Keratinocyte (primary cell): ENCODE data around the gene UBXN2A.

Experiments
- EZH2 ChIP-seq: IDR thresholded peaks from one replicate; pipeline ENCODE4 v1.6.1; 2012; ENCODE audit warnings: inconsistent platforms, mild to moderate bottlenecking, low read length, moderate library complexity
- TF ChIP-seq, protein P1 (sequence below), 3 experiments: IDR thresholded peaks in 1 of 3; conservative IDR thresholded peaks in 1 of 3; optimal IDR thresholded peaks in 1 of 3; 2 replicates in 2 of 3; 3 replicates in 1 of 3; pipeline versions ENCODE3 to v1.5.1; 2011; ENCODE audit warnings: low read length in 3 of 3, mild to moderate bottlenecking in 3 of 3, moderate library complexity in 2 of 3, control low read depth in 1 of 3, inconsistent platforms in 1 of 3; ENCODE audit not compliant: insufficient read depth in 2 of 3; ENCODE audit errors: extremely low read depth in 1 of 3

DNA sequence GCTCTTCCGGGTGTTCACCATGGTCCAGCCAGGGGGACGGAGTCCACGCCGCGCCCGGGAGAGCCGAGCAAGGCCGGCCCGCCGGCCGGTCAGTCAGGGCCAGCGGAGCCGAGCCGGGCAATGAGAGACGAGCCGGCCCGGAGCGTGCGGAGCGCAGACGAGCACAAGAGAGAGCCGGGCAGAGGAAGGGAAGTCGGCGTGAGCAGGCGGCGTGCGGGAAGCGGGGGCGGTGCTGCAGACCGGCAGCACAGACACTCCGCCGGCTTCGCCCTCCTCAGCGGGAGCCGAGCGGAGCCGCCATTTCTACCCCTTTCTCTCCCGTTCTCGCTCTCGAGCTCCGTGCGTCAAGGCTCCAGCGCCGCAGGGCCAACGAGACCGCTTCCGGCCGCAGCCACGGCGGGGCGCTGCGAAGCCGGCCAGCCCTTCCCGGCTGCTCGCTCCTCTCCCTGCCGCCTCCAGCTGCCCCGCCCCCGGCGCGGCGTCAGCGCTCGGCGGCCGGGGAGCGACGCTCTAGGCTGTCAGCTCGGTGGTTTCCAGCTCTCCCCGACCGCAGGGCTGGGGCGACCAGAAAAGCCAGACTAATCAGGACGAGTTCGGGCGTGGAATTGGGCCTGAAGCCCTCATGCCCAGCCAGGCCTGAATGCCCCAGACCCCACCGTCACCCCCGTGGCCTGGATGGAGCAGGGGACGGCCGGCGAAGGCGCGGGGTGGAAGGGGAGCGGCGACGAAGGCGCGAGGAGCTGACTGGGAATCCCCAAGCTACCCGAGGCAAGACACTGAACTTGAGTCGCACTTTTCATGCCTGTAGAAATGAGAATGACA is 13.3 kb upstream of the UBXN2A start, which contains the start of gene ATAD2B:
- TF ChIP-seq, protein P1, sequence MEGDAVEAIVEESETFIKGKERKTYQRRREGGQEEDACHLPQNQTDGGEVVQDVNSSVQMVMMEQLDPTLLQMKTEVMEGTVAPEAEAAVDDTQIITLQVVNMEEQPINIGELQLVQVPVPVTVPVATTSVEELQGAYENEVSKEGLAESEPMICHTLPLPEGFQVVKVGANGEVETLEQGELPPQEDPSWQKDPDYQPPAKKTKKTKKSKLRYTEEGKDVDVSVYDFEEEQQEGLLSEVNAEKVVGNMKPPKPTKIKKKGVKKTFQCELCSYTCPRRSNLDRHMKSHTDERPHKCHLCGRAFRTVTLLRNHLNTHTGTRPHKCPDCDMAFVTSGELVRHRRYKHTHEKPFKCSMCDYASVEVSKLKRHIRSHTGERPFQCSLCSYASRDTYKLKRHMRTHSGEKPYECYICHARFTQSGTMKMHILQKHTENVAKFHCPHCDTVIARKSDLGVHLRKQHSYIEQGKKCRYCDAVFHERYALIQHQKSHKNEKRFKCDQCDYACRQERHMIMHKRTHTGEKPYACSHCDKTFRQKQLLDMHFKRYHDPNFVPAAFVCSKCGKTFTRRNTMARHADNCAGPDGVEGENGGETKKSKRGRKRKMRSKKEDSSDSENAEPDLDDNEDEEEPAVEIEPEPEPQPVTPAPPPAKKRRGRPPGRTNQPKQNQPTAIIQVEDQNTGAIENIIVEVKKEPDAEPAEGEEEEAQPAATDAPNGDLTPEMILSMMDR (optimal IDR thresholded peaks at IDR 0.05 in 1 of 3, IDR thresholded peaks at IDR 0.05 in 1 of 3, conservative IDR thresholded peaks at IDR 0.05 in 1 of 3; ENCODE audit: extremely low read depth in 1 of 3, insufficient read depth in 2 of 3, low read length in 3 of 3), result peak; percentile 75 to 95 (median 90)
- TF ChIP-seq EZH2, result no peak
